ENCODE data around the gene MFAP3. TPM values are rescaled to one million over a fixed set of nuclear protein-coding genes. Genes with fewer than 3 reads are reported as not detected.

The MFAP3 gene
- total RNA-seq, 1 donor from 2014 or later: 41.5 TPM

DNA sequence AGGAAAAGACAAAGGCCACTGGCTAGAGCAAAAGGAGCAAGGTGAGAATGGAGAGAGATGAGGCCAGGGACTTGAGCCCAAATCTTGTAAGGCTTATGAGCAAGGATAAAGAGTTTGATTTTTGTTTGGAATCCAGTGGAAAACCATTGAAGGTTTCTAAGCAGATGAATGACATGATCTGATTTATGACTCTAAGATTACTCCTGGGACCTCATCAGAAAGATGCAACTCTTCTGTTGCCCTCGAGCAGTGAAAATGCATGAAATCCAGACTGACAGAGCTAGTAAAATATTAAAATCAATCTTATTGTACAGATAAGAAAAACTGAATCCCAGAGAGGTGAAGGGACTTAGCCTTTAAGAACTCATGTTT lies 677 bp downstream of the MFAP3 start:
- Mint-ChIP-seq H3K27me3 (ENCODE audit: low read depth) (no peaks in the 10 kb centered on the region), H3K27ac (peak overlapping the region; percentile 95), H3K9me3 (no peaks in the 10 kb centered on the region), H3K36me3 (no peaks in the 10 kb centered on the region), H3K4me1 (peaks cover 19% of the 10 kb centered on the region), H3K4me3 (peak overlapping the region; percentile 94)
- DNase-seq (ENCODE audit: low spot score in 2 of 2, unreplicated experiment in 2 of 2): no peak
- TF ChIP-seq, protein P1, sequence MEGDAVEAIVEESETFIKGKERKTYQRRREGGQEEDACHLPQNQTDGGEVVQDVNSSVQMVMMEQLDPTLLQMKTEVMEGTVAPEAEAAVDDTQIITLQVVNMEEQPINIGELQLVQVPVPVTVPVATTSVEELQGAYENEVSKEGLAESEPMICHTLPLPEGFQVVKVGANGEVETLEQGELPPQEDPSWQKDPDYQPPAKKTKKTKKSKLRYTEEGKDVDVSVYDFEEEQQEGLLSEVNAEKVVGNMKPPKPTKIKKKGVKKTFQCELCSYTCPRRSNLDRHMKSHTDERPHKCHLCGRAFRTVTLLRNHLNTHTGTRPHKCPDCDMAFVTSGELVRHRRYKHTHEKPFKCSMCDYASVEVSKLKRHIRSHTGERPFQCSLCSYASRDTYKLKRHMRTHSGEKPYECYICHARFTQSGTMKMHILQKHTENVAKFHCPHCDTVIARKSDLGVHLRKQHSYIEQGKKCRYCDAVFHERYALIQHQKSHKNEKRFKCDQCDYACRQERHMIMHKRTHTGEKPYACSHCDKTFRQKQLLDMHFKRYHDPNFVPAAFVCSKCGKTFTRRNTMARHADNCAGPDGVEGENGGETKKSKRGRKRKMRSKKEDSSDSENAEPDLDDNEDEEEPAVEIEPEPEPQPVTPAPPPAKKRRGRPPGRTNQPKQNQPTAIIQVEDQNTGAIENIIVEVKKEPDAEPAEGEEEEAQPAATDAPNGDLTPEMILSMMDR (IDR thresholded peaks at IDR 0.05; ENCODE audit: unreplicated experiment): no peak

- TF ChIP-seq, protein P1 (IDR thresholded peaks at IDR 0.05; ENCODE audit: unreplicated experiment): no peak
- Mint-ChIP-seq H3K36me3 (peaks cover 4% of the 10 kb centered on the region), H3K27ac (no peak overlapping the region), H3K4me3 (no peak overlapping the region), H3K4me1 (peaks cover 13% of the 10 kb centered on the region), H3K9me3 (no peaks in the 10 kb centered on the region), H3K27me3 (ENCODE audit: low read depth) (no peaks in the 10 kb centered on the region)
- DNase-seq (ENCODE audit: low spot score in 2 of 2, unreplicated experiment in 2 of 2): no peak
Observed at GRCh38 chr5:154042766-154043165, 4.0 kb downstream of the MFAP3 start.

GRCh38 chr5:154044099-154044498 lies 5.3 kb downstream of the MFAP3 start:
- Mint-ChIP-seq H3K4me1 (peaks cover 8% of the 10 kb centered on the region), H3K36me3 (peaks cover 4% of the 10 kb centered on the region), H3K4me3 (no peak overlapping the region), H3K27ac (no peak overlapping the region), H3K27me3 (ENCODE audit: low read depth) (no peaks in the 10 kb centered on the region), H3K9me3 (no peaks in the 10 kb centered on the region)
- DNase-seq (ENCODE audit: low spot score in 2 of 2, unreplicated experiment in 2 of 2): no peak
- TF ChIP-seq, protein P1 (IDR thresholded peaks at IDR 0.05; ENCODE audit: unreplicated experiment): no peak

DNA sequence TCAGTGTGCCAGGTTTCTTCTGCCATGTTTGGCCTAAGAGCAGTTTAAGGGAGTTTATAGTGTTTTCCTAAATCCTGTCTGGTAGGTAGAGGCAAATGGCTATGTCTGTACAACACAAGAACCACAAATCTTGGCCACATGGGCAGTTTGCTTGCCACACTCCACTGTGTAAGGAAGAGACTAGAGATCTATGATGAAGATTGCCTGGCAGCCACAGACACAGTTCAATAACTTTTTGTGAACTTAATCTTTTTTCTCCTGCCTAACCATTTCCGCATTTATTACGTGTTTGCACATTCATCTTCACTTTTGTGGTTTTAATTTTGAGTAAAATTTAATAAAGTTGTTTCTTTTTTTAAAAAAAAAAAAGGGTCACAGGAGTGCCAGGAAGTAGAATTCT lies 5.8 kb downstream of the MFAP3 start:
- DNase-seq (ENCODE audit: low spot score in 2 of 2, unreplicated experiment in 2 of 2): no peak
- Mint-ChIP-seq H3K4me3 (no peak overlapping the region), H3K36me3 (peaks cover 4% of the 10 kb centered on the region), H3K9me3 (no peaks in the 10 kb centered on the region), H3K27me3 (ENCODE audit: low read depth) (no peaks in the 10 kb centered on the region), H3K4me1 (peaks cover 3% of the 10 kb centered on the region), H3K27ac (no peak overlapping the region)
- TF ChIP-seq, protein P1 (IDR thresholded peaks at IDR 0.05; ENCODE audit: unreplicated experiment): no peak

- no peak overlapping the region for H3K27ac Mint-ChIP-seq
- DNase-seq (ENCODE audit: low spot score in 2 of 2, unreplicated experiment in 2 of 2): no peak
- no peaks in the 10 kb centered on the region for H3K27me3 Mint-ChIP-seq (ENCODE audit: low read depth)
- H3K4me3 Mint-ChIP-seq: no peak overlapping the region
- H3K36me3 Mint-ChIP-seq: peaks cover 8% of the 10 kb centered on the region
- H3K9me3 Mint-ChIP-seq: no peaks in the 10 kb centered on the region
- TF ChIP-seq, protein P1 (IDR thresholded peaks at IDR 0.05; ENCODE audit: unreplicated experiment): no peak
- no peaks in the 10 kb centered on the region for H3K4me1 Mint-ChIP-seq
Observed at GRCh38 chr5:154046486-154046885, 7.7 kb downstream of the MFAP3 start.

DNA sequence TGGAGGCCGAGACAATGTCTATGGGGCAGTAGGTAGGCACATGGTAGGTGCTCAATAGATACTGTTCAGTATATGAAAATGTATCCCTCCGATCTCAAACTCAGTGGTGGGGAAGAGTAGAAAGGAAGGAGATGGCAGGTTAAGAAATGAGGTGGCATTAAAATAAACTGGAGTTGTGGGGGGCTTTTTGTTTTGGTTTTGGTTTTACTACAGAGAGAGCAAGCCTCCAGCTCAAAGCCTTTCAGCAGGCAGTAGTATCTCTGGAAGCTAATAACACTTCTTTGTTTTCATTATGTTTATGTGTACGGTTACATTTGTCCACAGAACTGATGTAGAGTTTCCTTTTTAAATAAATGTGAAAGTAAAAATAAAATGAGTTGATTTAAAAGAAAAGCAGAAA lies 8.6 kb downstream of the MFAP3 start:
- Mint-ChIP-seq H3K4me1 (no peaks in the 10 kb centered on the region), H3K27me3 (ENCODE audit: low read depth) (no peaks in the 10 kb centered on the region)
- TF ChIP-seq, protein P1 (IDR thresholded peaks at IDR 0.05; ENCODE audit: unreplicated experiment): no peak

More for the DNA sequence above, 8.6 kb downstream of the MFAP3 start:
- H3K36me3 Mint-ChIP-seq: peaks cover 12% of the 10 kb centered on the region
- no peak overlapping the region for H3K27ac Mint-ChIP-seq
- no peak for DNase-seq (ENCODE audit: low spot score in 2 of 2, unreplicated experiment in 2 of 2)
- no peak overlapping the region for H3K4me3 Mint-ChIP-seq
- no peaks in the 10 kb centered on the region for H3K9me3 Mint-ChIP-seq

Measured in mesothelial cell of epicardium (in vitro differentiated cells).